GM18870 (cell line): ENCODE results near the gene FGF14.

Source experiments
- ATAC-seq: cut with Tn5 transposase; IDR thresholded peaks from one replicate; pipeline ENCODE4 v1.9.1; 2021; ENCODE audit warnings: moderate library complexity; ENCODE audit not compliant: unreplicated experiment

The FGF14 gene

DNA sequence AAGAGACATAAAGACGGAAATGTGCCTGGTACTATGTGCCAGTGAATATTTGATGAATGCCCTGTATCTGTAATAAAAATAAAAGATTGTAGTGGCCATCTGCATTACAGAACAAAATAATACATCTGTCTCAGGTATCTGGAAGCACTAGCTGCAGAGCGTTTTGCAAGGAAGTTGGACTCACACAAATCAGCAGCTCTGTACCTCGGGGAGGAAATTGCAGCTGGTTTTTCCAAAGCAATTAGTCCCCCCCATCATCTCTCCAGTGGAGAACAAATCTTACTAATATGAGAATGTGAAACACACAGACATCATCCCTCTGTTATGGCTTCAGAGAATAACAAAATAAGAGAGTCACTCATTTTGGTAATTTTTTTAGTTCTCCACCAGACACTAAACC lies 704.1 kb downstream of the FGF14 start:
- ATAC-seq: no peak

DNA sequence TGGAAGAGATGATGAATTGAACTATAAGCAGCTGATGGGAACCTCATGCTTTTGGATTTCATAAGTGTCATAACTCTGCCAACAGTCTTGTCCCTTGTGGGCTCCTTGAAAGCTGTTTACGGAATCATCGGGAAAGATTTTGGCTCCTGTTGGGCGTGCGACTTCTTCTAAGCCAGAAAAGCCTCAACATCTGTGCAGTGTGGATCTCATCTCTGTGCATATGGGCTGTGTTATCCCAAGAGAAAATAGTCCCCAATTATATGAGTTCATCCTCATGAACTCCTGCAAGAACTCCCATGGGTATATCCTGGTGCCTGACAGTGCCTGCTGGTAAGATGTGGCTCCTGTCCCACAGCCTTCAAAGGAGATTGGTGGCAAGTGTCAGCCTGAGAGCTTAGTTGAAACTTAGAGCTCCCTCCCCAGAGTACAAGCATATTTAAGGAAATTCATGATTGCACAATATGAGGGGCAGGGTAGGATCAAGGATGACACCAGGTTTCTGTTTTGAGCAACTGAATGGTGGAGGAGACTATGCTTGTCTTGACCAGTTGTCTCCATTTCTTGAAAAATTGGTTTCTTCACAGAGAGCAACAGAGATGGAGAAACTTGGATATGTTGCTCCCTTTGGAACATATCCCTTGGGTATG lies 705.9 kb downstream of the FGF14 start:
- ATAC-seq: no peak

DNA sequence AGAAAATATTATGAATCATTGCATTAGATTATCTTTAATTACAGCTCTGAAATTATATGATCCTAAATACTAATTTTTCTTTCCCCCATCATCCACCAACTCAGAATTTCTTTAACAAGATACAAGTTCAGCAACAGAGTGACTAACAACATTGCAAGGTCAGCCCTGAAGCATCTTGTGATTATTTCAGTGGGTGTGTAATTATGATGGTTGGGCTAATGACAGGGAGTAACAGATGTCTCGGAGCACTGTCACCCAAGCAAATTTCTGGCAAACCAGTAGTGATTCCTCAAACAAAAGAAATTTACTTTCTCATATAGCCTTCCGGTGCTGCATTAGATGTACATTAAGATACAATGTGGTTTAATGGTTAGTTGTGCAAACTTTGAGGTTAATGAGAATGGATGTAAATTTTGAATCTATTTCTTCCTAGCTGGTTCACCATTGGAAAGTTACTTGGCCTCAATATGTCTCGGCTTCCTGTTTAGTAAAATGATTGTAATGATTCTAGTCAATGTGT lies 710.4 kb downstream of the FGF14 start:
- no peak for ATAC-seq

DNA sequence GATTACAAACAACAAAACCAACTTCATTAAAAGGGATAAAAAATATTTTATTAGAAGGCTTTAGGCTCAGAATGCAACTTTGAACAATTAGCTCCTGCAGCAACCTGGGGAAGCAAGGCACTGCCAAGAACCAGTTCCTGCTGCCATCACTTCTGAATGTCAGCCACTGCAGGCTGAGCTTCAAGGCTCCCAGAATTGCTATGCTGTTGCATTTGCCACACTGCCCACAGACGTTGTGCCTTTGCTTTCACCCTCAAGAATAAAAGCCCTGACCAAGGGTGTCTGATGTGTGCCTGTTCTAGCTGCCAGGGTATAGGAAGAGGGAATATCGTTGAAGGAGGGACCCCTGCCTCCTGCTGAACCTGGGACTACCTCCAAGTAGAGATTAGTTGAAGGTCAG lies 711.0 kb downstream of the FGF14 start:
- ATAC-seq: no peak

DNA sequence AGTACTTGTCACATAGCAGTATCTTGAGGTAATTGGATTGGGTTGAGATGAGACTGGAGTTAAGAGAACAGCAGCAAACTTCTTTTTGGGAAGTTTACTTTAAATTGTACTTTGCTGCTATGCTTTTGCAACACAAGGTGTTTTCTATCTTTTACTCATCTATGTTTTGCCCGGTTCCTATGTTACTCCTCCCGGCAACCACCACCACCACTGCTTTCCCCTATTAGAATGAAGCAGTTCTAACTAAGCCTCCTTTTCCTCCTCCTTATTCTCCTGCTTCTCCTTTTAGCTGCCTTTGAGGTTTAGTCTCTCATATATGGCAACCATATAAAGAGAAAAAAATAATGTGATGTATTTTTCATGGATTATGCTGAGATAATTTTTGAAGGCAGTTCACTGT lies 715.8 kb downstream of the FGF14 start:
- ATAC-seq: no peak

DNA sequence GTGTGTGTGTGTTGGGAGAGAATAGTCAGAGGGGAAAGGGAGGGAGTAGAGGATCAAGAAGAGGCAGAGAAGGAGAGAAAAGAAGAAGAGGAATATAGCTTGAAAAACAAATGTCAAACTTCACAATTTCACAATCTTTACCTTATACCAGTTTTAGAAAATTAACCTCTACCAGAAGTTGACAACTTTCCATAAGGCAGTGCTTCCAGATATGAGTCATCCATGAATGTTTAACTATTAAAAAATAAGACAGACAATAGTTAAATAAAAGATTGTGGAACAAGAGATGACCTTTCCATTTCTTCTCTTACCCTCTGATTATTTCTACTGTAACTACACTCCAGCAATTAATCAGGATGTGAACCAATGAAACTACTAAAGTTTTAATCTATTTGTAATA lies 720.0 kb downstream of the FGF14 start:
- no peak for ATAC-seq

DNA sequence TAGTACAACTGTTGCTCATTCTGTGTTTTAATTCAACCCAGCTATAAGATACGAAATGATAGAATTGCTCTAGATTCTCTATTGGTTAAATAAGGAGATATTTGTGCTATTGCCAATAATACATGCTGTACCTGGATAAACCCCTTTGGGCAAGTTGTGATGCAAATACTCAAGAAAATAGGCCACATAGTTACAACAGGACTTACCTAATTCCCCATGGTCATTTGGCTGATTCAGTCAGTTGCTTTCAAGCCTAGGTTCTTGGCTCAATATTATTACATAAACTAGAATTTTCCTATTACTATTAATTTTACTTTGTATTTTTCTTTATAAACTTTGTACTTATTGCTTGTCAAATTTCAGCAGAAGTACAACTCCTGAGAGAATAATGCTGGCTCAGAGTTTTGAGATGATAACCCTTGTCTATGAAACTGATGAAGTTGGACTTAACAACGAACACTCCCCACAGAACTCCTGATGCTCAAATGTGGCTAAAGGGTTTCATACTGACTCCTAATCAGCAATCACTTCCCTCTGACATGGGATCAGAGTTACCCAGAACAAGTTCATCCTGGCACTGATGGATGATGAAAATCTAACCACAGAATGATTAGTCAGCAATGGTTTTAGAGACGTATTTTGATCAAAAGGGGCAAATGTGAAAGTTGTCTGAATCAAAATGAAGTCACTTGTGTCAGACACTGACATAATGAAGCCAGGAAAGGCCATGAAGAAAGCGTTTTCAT lies 728.3 kb downstream of the FGF14 start:
- ATAC-seq: no peak

DNA sequence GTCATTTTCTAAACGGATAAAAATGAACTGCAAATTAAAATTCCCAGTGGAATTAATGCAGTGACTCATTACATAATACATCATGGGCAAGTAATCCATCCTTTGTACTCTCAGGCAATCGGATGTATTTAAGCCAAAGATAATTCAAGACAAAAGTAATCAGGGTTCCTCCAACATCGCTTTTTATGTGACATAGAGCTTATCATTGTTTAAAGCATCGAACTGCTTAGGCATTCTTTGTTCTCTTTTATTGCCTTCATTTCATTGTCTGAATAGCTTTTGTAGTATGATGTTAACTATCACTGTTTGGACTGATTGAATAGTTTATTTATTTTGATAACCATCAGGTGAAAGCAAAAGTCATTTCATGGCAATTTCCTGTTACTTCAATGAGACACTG lies 740.0 kb downstream of the FGF14 start:
- no peak for ATAC-seq
